ENCODE results near the gene PLA2G4A.

GRCh38 chr1:186949173-186949572 lies 120.4 kb downstream of the PLA2G4A start:
- TF ChIP-seq CTCF (IDR thresholded peaks at IDR 0.05) (no peak), POLR2A (IDR thresholded peaks at IDR 0.05) (no peak)

Measured in adrenal gland (tissue), 5 donors.